Measurements from ENCODE around the gene SEMA4D.

Gene SEMA4D

DNA sequence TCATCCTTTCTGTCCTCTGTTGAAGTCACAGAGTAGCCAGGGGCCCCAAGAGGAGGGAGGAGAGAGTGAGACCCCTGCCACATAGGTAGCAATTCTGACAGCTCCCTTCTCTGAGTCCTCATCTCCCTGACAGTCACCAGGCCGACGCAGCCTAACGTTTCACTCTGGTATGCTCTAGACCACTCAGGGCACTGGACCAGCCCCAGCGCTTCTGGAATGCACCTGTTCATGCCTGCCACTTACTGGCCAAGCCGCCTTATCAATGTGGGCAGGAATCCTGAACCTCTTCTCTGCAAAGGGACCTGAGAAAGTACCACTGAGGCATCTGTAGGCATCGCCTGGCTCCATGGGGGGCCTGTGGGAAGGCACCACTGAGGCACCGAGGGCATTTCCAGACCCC lies 129.4 kb downstream of the SEMA4D start:
- no peak for DNase-seq (ENCODE audit: low read depth)
- TF ChIP-seq CTCF (IDR thresholded peaks at IDR 0.05; ENCODE audit: control insufficient read depth, insufficient read depth, low read depth, low read length, missing control alignments) = no peak
- H3K4me3 ChIP-seq (ENCODE audit: control insufficient read depth, low read depth, low read length) = no peak overlapping the region

DNA sequence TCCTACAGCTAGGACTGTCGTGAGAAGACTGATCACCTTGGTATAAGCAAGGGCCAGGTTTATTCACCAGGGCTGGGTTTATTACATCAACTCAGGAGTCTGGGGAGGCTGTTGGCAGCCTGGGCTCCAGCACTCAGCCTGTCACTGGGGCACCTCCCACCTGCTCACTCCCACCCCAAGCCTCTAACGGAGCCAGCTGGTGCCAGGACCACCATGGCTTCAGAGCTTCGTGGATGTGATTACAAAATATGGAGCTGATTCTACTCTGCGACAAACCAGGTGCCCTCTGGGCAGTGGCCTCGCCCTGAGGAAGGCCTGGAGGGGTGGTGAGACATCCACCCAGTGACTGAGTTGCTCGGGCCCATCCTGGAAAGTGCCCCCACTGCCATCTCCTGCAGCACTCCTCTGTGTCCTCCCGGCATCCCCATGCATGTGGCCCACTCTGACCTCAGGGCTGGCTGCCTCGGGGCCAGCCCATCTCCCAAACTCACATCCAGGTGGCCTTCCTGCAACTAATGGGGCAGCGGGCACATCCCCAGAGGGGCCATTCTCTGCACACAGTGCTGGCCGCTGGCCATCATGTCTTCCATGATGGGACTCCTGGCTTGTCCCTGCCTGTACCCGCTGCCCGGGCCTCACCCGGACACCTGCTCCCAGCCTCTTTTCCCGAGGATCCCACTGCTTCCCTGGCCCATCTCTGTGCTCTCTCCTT lies 130.0 kb downstream of the SEMA4D start:
- no peak for TF ChIP-seq CTCF (IDR thresholded peaks at IDR 0.05; ENCODE audit: control insufficient read depth, insufficient read depth, low read depth, low read length, missing control alignments)
- DNase-seq (ENCODE audit: low read depth) = no peak
- no peak overlapping the region for H3K4me3 ChIP-seq (ENCODE audit: control insufficient read depth, low read depth, low read length)

DNA sequence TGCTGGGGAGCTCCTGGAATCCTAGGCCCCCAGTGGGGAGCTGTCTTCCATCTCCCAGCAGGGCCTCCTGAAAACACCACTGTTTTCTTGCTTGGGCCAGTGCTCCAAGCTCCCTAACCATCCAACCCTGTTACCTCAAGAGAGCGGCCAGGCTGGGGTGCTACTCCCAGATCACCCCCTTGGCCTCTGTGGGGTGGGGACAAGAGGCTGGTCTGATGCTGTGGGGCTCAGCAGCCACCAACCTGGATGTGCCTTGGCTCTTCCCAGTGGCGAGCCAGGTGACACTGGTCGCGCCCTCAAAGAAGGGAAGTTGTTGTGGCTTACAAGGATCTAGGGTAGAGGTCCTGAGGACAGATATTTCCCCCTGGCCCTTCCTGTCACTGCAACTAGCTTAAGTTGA lies 130.6 kb downstream of the SEMA4D start:
- H3K4me3 ChIP-seq (ENCODE audit: control insufficient read depth, low read depth, low read length) = no peak overlapping the region
- TF ChIP-seq CTCF (IDR thresholded peaks at IDR 0.05; ENCODE audit: control insufficient read depth, insufficient read depth, low read depth, low read length, missing control alignments) = no peak
- no peak for DNase-seq (ENCODE audit: low read depth)

DNA sequence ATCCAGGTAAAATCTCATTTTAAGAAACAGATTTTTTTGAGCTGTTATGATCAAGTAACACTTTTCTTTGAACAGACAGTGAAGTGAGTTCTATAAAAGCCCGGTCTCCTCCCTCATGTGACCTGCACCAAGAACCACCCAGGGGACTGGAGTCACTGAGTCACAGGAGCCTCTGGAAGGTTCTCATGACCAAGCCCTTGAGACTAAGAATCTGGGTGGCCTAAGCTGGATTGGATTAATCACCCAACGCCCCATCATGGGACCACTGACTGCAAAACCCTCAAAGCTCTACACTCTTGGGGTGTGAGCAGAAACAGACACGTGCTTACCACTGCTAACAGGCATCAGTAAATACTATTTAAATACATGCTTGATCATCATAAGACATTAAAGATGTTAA lies 131.2 kb downstream of the SEMA4D start:
- no peak for DNase-seq (ENCODE audit: low read depth)
- no peak for TF ChIP-seq CTCF (IDR thresholded peaks at IDR 0.05; ENCODE audit: control insufficient read depth, insufficient read depth, low read depth, low read length, missing control alignments)
- no peak overlapping the region for H3K4me3 ChIP-seq (ENCODE audit: control insufficient read depth, low read depth, low read length)

DNA sequence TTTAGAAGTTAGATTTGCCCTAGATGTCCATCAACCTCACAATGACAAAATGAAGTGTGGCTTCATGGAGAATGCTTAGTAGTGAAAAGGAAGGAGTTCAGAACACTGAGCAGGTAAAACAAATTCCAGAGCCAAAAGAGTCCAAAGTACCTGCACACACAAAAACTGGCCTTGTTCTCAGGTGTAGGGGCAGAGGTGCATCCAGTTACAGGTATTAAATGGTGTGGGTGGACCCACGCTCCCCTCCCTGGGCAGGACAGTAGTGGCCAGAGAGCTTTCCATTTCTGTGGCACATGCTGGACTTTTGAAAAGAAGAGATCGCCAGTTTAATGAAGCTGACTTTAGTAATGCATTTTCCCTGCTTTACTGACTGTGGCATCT lies 132.4 kb downstream of the SEMA4D start:
- no peak for DNase-seq (ENCODE audit: low read depth)
- no peak overlapping the region for H3K4me3 ChIP-seq (ENCODE audit: control insufficient read depth, low read depth, low read length)
- no peak for TF ChIP-seq CTCF (IDR thresholded peaks at IDR 0.05; ENCODE audit: control insufficient read depth, insufficient read depth, low read depth, low read length, missing control alignments)

- TF ChIP-seq CTCF (IDR thresholded peaks at IDR 0.05; ENCODE audit: control insufficient read depth, insufficient read depth, low read depth, low read length, missing control alignments) = no peak
- no peak overlapping the region for H3K4me3 ChIP-seq (ENCODE audit: control insufficient read depth, low read depth, low read length)
- no peak for DNase-seq (ENCODE audit: low read depth)
Observed at GRCh38 chr9:89364666-89365531, 133.0 kb downstream of the SEMA4D start.

Data from AG09309 (cell line).